ENCODE data around the gene SERPINE1. TPM values are rescaled to one million over a fixed set of nuclear protein-coding genes. Genes with fewer than 3 reads are reported as not detected.

The SERPINE1 gene
- total and polyA plus RNA-seq, 2 of the 13 experiments (the other 11 are each of a cell fraction or from before 2014, with no cell fraction given) = 21.2 to 1,576 TPM

GRCh38 chr7:101124376-101125056 is 2.4 kb upstream of the SERPINE1 start (continued):
- TF ChIP-seq ZNF30 (CRISPR knock-in tag; IDR thresholded peaks at IDR 0.05) (no peak), FOXA1 (IDR thresholded peaks at IDR 0.05) (peak; percentile 75), FOXA1 (CRISPR knock-in tag; IDR thresholded peaks at IDR 0.05) (peak; percentile 88), RAD21 (CRISPR knock-in tag; IDR thresholded peaks at IDR 0.05) (no peak), NR2F6 (IDR thresholded peaks at IDR 0.05) (peak; percentile 80), NR2F6 (CRISPR knock-in tag; IDR thresholded peaks at IDR 0.05) (peak; percentile 69), GLI4 (CRISPR knock-in tag; IDR thresholded peaks at IDR 0.05; ENCODE audit: borderline replicate concordance) (no peak), KDM4B (CRISPR knock-in tag; IDR thresholded peaks at IDR 0.05) (no peak; the same call in 1 of the 2 replicates), TBX2 (CRISPR knock-in tag; IDR thresholded peaks at IDR 0.05; ENCODE audit: borderline replicate concordance) (peak; percentile 10; the same call in 1 of the 2 replicates), TOPORS (CRISPR knock-in tag; IDR thresholded peaks at IDR 0.05) (no peak), ZBTB20 (CRISPR knock-in tag; IDR thresholded peaks at IDR 0.05; ENCODE audit: borderline replicate concordance, low read depth) (peak; percentile 39; the same call in 1 of the 2 replicates), HNF1B (CRISPR knock-in tag; IDR thresholded peaks at IDR 0.05) (no peak), POLR2G (IDR thresholded peaks at IDR 0.05; ENCODE audit: low read depth, low read length) (peak; percentile 60), RFX3 (CRISPR knock-in tag; IDR thresholded peaks at IDR 0.05) (peak; percentile 76), RAD51 (IDR thresholded peaks at IDR 0.05; ENCODE audit: borderline replicate concordance) (no peak), BHLHE40 (IDR thresholded peaks at IDR 0.05; ENCODE audit: low read length) (no peak), HNRNPLL (IDR thresholded peaks at IDR 0.05; ENCODE audit: low read depth, low read length, poor library complexity, severe bottlenecking) (no peak), NCOR1 (IDR thresholded peaks at IDR 0.05; ENCODE audit: borderline replicate concordance, low read length) (no peak), MTF1 (CRISPR knock-in tag; IDR thresholded peaks at IDR 0.05) (no peak), ZMYM3 (CRISPR knock-in tag; IDR thresholded peaks at IDR 0.05) (no peak; the same call in 1 of the 2 replicates), ZNF597 (CRISPR knock-in tag; IDR thresholded peaks at IDR 0.05) (no peak), ZNF546 (CRISPR knock-in tag; conservative IDR thresholded peaks at IDR 0.05) (no peak), GABPB1 (CRISPR knock-in tag; IDR thresholded peaks at IDR 0.05) (peak; percentile 50), JARID2 (CRISPR knock-in tag; IDR thresholded peaks at IDR 0.05; ENCODE audit: insufficient replicate concordance) (no peak), MAX (IDR thresholded peaks at IDR 0.05) (peak; percentile 42; the same call in 1 of the 2 replicates), ESRRA (CRISPR knock-in tag; IDR thresholded peaks at IDR 0.05; ENCODE audit: low read depth) (no peak), ZMAT3 (CRISPR knock-in tag; conservative IDR thresholded peaks at IDR 0.05) (peak; percentile 78; the same call in 1 of the 2 replicates), ATF6 (CRISPR knock-in tag; conservative IDR thresholded peaks at IDR 0.05) (no peak), SETDB1 (CRISPR knock-in tag; IDR thresholded peaks at IDR 0.05; ENCODE audit: borderline replicate concordance) (no peak)

All from HepG2 (cell line).